Measurements from ENCODE around the gene HOXC6. TPM values are rescaled to one million over a fixed set of nuclear protein-coding genes. Genes with fewer than 3 reads are reported as not detected.

Gene HOXC6
- total and polyA plus RNA-seq, 9 of the 15 experiments (the other 6 are each of a cell fraction or from before 2014, with no cell fraction given): 0.06 to 4.0 (median 1.4) TPM

GRCh38 chr12:54068418-54069070 is 40.3 kb downstream of the HOXC6 start:
- no TSS peak for BruUV-seq (replicated peaks)
- no peak overlapping the region for H2AFZ ChIP-seq (ENCODE audit: low read depth, low read length)
- POLR2A ChIA-PET: interaction anchor here (0.7 to 1.1 kb wide), 2 partner anchors 11 to 30 kb away, joined by 3 to 4 read pairs; no protein-coding TSS in a partner anchor
- ATAC-seq: no peak
- H3K27ac ChIP-seq (ENCODE audit: extremely low read depth, low read depth, low read length): no peak overlapping the region
- no peaks in the 10 kb centered on the region for H3K9me3 ChIP-seq (replicated peaks; ENCODE audit: control insufficient read depth, insufficient read depth, low read depth, low read length)
- H4K20me1 ChIP-seq (replicated peaks; ENCODE audit: control insufficient read depth, insufficient read depth, low read length): no peaks in the 10 kb centered on the region; the same call in 1 of the 2 replicates
- H3K4me2 ChIP-seq (ENCODE audit: insufficient read depth, low read length): no peak overlapping the region
- FAIRE-seq: peak; percentile 6
- in situ Hi-C loops (cut with MboI) (no loop called here), intact Hi-C loops (cut with micrococcal nuclease) (no loop called here)
- no peaks in the 10 kb centered on the region for H3K9me1 ChIP-seq (ENCODE audit: control insufficient read depth, insufficient read depth, low read length)
- CTCF ChIA-PET (ENCODE audit: low intra/inter-chr PET ratio): no interaction called here
- H3K9ac ChIP-seq (ENCODE audit: insufficient read depth in 1 of 2, low read depth in 2 of 2, low read length in 2 of 2): no peak overlapping the region
- 5% methylated on average over 4 of the region's 4 CpGs for WGBS (ENCODE audit: insufficient coverage, low coverage, missing lambda C conversion rate)
- H3K27me3 ChIP-seq (ENCODE audit: control insufficient read depth in 2 of 2, insufficient read depth in 2 of 2, low read length in 2 of 2): peaks cover 4 to 9% of the 10 kb centered on the region in 2 experiments
- H3K79me2 ChIP-seq (ENCODE audit: control insufficient read depth, insufficient read depth, low read length): no peaks in the 10 kb centered on the region
- H3K4me3 ChIP-seq: no peak overlapping the region
- DNase-seq (ENCODE audit: extremely low read depth in 1 of 4, low spot score in 3 of 4): no peak
- no peaks in the 10 kb centered on the region for H3K4me1 ChIP-seq (replicated peaks in 1 of 2; ENCODE audit: control insufficient read depth in 2 of 2, insufficient read depth in 2 of 2, low read length in 2 of 2)
- H3K36me3 ChIP-seq (ENCODE audit: control insufficient read depth, insufficient read depth, low read length): no peaks in the 10 kb centered on the region
- TF ChIP-seq RBFOX2 (IDR thresholded peaks at IDR 0.05; ENCODE audit: low read depth, low read length) (no peak), ELK3 (CRISPR knock-in tag; IDR thresholded peaks at IDR 0.05) (no peak), CBX5 (IDR thresholded peaks at IDR 0.05; ENCODE audit: borderline replicate concordance, low read depth) (no peak), MECOM (CRISPR knock-in tag; IDR thresholded peaks at IDR 0.05) (no peak), ZNF79 (CRISPR knock-in tag; IDR thresholded peaks at IDR 0.05; ENCODE audit: low read depth) (no peak), BRCA1 (IDR thresholded peaks at IDR 0.05) (no peak), BRCA1 (CRISPR knock-in tag; IDR thresholded peaks at IDR 0.05) (no peak), CBX3 (IDR thresholded peaks at IDR 0.05; ENCODE audit: borderline replicate concordance in 1 of 2, low read length in 2 of 2) (no peak), POLR2AphosphoS5 (IDR thresholded peaks at IDR 0.05; ENCODE audit: control insufficient read depth, insufficient read depth, low read depth, low read length) (no peak), HNRNPH1 (optimal IDR thresholded peaks at IDR 0.05; ENCODE audit: low read depth, low read length) (no peak)
- TF ChIP-seq, protein P1, sequence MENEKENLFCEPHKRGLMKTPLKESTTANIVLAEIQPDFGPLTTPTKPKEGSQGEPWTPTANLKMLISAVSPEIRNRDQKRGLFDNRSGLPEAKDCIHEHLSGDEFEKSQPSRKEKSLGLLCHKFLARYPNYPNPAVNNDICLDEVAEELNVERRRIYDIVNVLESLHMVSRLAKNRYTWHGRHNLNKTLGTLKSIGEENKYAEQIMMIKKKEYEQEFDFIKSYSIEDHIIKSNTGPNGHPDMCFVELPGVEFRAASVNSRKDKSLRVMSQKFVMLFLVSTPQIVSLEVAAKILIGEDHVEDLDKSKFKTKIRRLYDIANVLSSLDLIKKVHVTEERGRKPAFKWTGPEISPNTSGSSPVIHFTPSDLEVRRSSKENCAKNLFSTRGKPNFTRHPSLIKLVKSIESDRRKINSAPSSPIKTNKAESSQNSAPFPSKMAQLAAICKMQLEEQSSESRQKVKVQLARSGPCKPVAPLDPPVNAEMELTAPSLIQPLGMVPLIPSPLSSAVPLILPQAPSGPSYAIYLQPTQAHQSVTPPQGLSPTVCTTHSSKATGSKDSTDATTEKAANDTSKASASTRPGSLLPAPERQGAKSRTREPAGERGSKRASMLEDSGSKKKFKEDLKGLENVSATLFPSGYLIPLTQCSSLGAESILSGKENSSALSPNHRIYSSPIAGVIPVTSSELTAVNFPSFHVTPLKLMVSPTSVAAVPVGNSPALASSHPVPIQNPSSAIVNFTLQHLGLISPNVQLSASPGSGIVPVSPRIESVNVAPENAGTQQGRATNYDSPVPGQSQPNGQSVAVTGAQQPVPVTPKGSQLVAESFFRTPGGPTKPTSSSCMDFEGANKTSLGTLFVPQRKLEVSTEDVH (IDR thresholded peaks at IDR 0.05; ENCODE audit: low read depth, partially characterized antibody): no peak
